Large intestine (tissue), 3 donors: ENCODE results near the gene ZKSCAN7. TPM values are rescaled to one million over a fixed set of nuclear protein-coding genes. Genes with fewer than 3 reads are reported as not detected.
"Not testable (repeated sequence)": the region's sequence is repeated elsewhere in the genome, so short reads cannot be mapped to it uniquely, and the experiment has no call there.

Experiments used
- DNase-seq, 2 donors: peaks; one replicate each; pipeline versions ENCODE4 v3.0.0 to v3.0.0-alpha.2; 2013
- H3K27ac ChIP-seq: one replicate; pipeline ENCODE4 v1.5.1; 2013; ENCODE audit warnings: low read length
- H3K27me3 ChIP-seq: 2 replicates; pipeline ENCODE4 v1.6.1; 2013; ENCODE audit warnings: low read length; ENCODE audit not compliant: control insufficient read depth, insufficient read depth
- H3K36me3 ChIP-seq: 2 replicates; pipeline ENCODE4 v1.6.1; 2013; ENCODE audit warnings: low read length; ENCODE audit not compliant: control insufficient read depth, insufficient read depth
- H3K4me1 ChIP-seq: one replicate; pipeline ENCODE4 v1.6.1; 2013; ENCODE audit warnings: low read length; ENCODE audit not compliant: control insufficient read depth, insufficient read depth
- H3K4me3 ChIP-seq: one replicate; pipeline ENCODE4 v1.5.1; 2013; ENCODE audit warnings: low read length
- H3K9me3 ChIP-seq: one replicate; pipeline ENCODE4 v1.6.1; 2013; ENCODE audit warnings: mild to moderate bottlenecking, low read depth, low read length, moderate library complexity; ENCODE audit not compliant: control insufficient read depth
- WGBS: methylation state at CpG from one replicate; pipeline ENCODE4 v1.1.5; 2013; ENCODE audit warnings: low lambda C conversion rate; ENCODE audit not compliant: insufficient coverage; 5-methylcytosine and 5-hydroxymethylcytosine counted together
- polyA plus RNA-seq: library from polyadenylated mRNA; unstranded; fragments of 120-200 nt; gene quantifications from one replicate; pipeline ENCODE4 v1.2.1, GENCODE V29; 2013

Gene ZKSCAN7
- polyA plus RNA-seq, 1 donor, result 8.4 TPM

DNA sequence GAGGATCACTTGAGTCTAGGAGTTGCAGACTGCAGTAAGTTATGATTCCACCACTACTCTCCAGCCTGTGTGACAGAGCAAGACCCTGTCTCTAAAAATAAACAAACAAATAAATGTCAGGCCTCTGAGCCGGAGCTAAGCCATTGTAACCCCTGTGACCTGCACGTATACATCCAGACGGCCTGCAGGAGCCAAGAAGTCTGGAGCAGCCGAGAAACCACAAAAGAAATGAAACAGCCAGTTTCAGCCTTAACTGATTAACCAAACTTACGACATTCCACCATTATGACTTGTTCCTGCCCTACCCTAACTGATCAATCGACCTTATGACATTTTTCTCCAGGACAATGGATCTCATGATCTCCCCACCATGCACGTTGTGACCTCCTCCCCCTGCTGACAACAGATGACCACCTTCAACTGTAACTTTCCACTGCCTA is 32.5 kb upstream of the ZKSCAN7 start:
- no peaks in the 10 kb centered on the region for H3K9me3 ChIP-seq
- H3K4me1 ChIP-seq, result no peaks in the 10 kb centered on the region
- 40% methylated on average over 1 of the region's 7 CpGs for WGBS
- H3K27ac ChIP-seq, result no peak overlapping the region
- no peaks in the 10 kb centered on the region for H3K36me3 ChIP-seq
- H3K4me3 ChIP-seq, result no peak overlapping the region
- no peak for DNase-seq
- H3K27me3 ChIP-seq, result peaks cover 10% of the 10 kb centered on the region

GRCh38 chr3:44525060-44525459 is 29.9 kb upstream of the ZKSCAN7 start:
- Histone ChIP-seq H3K4me3 (no peak overlapping the region), H3K4me1 (no peaks in the 10 kb centered on the region), H3K27ac (no peak overlapping the region), H3K27me3 (peaks cover 14% of the 10 kb centered on the region), H3K9me3 (no peaks in the 10 kb centered on the region), H3K36me3 (no peaks in the 10 kb centered on the region)
- no peak for DNase-seq
- no CpG with 5 or more reads among the region's 5 CpGs for WGBS

GRCh38 chr3:44529927-44530326 is 25.1 kb upstream of the ZKSCAN7 start:
- no CpG with 5 or more reads among the region's 1 CpG for WGBS
- H3K36me3 ChIP-seq, result no peaks in the 10 kb centered on the region
- H3K4me1 ChIP-seq, result peaks cover 7% of the 10 kb centered on the region
- H3K27me3 ChIP-seq, result peaks cover 8% of the 10 kb centered on the region
- DNase-seq, result no peak
- peaks cover 4% of the 10 kb centered on the region for H3K9me3 ChIP-seq
- no peak overlapping the region for H3K4me3 ChIP-seq
- H3K27ac ChIP-seq, result no peak overlapping the region

GRCh38 chr3:44530911-44531310 is 24.1 kb upstream of the ZKSCAN7 start:
- peaks cover 3% of the 10 kb centered on the region for H3K27me3 ChIP-seq
- H3K9me3 ChIP-seq, result peaks cover 4% of the 10 kb centered on the region
- H3K4me1 ChIP-seq, result peaks cover 7% of the 10 kb centered on the region
- H3K4me3 ChIP-seq, result no peak overlapping the region
- H3K36me3 ChIP-seq, result no peaks in the 10 kb centered on the region
- DNase-seq, result peak in 1 of 2 donors; percentile 55
- no CpG with 5 or more reads among the region's 2 CpGs for WGBS
- H3K27ac ChIP-seq, result no peak overlapping the region

DNA sequence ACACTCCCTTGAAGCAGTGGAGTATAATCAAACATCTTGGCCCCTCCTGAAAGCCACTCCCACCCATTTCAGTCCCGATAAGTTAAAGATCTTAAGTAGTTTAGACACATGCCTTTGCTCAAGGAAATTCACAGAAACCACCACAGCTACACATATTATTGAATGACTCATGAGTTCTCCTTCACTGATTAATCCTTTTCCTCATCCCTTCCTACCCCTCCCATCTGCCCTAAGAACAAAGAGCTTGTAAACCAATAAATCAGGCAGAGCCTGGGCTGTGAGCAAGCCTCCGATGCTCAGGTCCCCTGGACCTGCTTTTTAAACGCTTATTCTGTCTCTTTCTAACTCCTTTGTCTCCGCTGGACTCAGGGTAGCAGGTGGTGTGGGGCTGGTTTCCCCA is 20.3 kb upstream of the ZKSCAN7 start:
- not testable (repeated sequence) for H3K36me3 ChIP-seq, H3K27ac ChIP-seq, H3K4me3 ChIP-seq, H3K4me1 ChIP-seq, H3K9me3 ChIP-seq
- peaks cover 13% of the 10 kb centered on the region for H3K27me3 ChIP-seq
- WGBS, result 0% methylated on average over 1 of the region's 4 CpGs
- DNase-seq, result peak in 1 of 2 donors; percentile 43

DNA sequence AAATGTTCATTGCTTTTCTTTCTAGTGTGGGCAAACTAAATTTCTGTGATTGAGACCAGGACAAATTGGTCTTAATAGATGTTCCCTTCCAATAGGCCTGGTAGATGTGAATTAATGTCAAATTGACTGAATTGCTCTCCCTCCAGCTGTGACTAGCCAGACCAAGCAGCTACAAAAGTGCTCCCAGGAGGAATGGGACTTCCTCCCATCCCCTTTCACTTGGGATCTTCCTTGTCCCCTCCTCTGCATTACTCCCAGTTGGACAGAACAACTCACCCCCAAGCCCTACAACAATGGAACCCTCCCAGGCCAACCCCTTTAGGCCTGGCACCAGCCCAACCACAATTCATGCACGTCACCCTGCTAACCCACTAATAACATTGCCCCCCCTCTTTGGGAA is 19.6 kb upstream of the ZKSCAN7 start:
- no CpG with 5 or more reads among the region's 1 CpG for WGBS
- no peak overlapping the region for H3K4me3 ChIP-seq
- H3K27me3 ChIP-seq, result peaks cover 17% of the 10 kb centered on the region
- H3K36me3 ChIP-seq, result no peaks in the 10 kb centered on the region
- no peak for DNase-seq
- peaks cover 5% of the 10 kb centered on the region for H3K4me1 ChIP-seq
- peaks cover 4% of the 10 kb centered on the region for H3K9me3 ChIP-seq
- H3K27ac ChIP-seq, result no peak overlapping the region

DNA sequence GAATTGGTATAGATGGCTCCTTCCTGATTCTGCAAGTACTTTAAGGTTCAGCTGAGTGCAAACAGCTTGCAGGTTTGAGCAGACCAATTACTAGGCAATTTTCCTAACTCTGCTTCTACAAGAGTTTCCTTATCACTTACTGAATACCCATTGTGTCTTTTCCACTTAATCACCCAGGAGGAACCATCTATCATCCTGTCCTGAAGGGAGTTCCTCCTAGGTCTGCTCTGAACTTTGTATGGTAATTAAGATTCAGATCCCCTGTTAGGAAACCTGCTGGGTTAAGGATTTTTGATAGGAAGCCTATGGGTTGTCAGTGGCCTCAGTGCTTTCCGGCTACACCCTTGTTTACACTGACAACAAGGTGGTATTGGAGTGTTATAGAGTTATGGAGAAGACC is 10.2 kb upstream of the ZKSCAN7 start:
- not testable (repeated sequence) for H3K36me3 ChIP-seq, H3K9me3 ChIP-seq, H3K4me1 ChIP-seq, H3K27ac ChIP-seq, H3K27me3 ChIP-seq, H3K4me3 ChIP-seq, DNase-seq
- WGBS, result no CpG with 5 or more reads among the region's 1 CpG

- Histone ChIP-seq H3K9me3 (peaks cover 4% of the 10 kb centered on the region), H3K36me3 (peaks cover 28% of the 10 kb centered on the region), H3K27me3 (peaks cover 18% of the 10 kb centered on the region), H3K4me3 (peak overlapping the region; percentile 69), H3K4me1 (peaks cover 3% of the 10 kb centered on the region), H3K27ac (no peak overlapping the region)
- no CpG with 5 or more reads among the region's 5 CpGs for WGBS
- DNase-seq, result peak in 1 of 2 donors; percentile 37
Observed at GRCh38 chr3:44555723-44556122, 730 bp downstream of the ZKSCAN7 start.

- H3K4me3 ChIP-seq, result no peak overlapping the region
- H3K27ac ChIP-seq, result no peak overlapping the region
- no peak for DNase-seq
- H3K9me3 ChIP-seq, result peaks cover 10% of the 10 kb centered on the region
- H3K27me3 ChIP-seq, result peaks cover 5% of the 10 kb centered on the region
- peaks cover 3% of the 10 kb centered on the region for H3K4me1 ChIP-seq
- no CpG with 5 or more reads among the region's 9 CpGs for WGBS
- H3K36me3 ChIP-seq, result peaks cover 37% of the 10 kb centered on the region
Observed at GRCh38 chr3:44557074-44557473, 2.1 kb downstream of the ZKSCAN7 start.

- WGBS, result no CpG with 5 or more reads among the region's 1 CpG
- Histone ChIP-seq H3K27me3 (no peaks in the 10 kb centered on the region), H3K36me3 (peaks cover 50% of the 10 kb centered on the region), H3K27ac (no peak overlapping the region), H3K4me1 (peaks cover 2% of the 10 kb centered on the region), H3K4me3 (no peak overlapping the region), H3K9me3 (peaks cover 16% of the 10 kb centered on the region)
- DNase-seq, result no peak
Observed at GRCh38 chr3:44561076-44561475, 6.1 kb downstream of the ZKSCAN7 start.

DNA sequence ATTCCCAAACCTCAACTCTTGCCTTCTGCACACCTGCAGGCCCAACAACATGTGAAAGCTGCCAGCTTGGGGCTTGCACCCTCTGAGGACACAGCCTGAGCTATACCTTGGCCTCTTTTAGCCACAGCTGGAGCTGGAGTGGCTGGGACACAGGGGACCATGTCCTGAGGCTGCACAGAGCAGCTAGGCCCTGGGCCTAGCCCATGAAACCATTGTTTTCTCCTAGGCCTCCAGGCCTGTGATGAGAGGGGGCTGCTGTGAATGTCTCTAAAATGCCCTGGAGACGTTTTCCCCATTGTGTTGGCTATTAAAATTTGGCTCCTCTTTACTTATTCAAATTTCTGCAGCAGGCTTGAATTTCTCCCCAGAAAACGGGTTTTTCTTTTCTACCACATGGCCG is 7.2 kb downstream of the ZKSCAN7 start:
- Histone ChIP-seq H3K27ac (no peak overlapping the region), H3K4me3 (no peak overlapping the region), H3K27me3 (no peaks in the 10 kb centered on the region), H3K36me3 (peaks cover 48% of the 10 kb centered on the region), H3K9me3 (peaks cover 18% of the 10 kb centered on the region), H3K4me1 (no peaks in the 10 kb centered on the region)
- DNase-seq, result no peak
- 100% methylated on average over 2 of the region's 3 CpGs for WGBS
